SK-N-MC (cell line): Measurements from ENCODE around the gene FIBCD1.

Experiments used
- EZH2 ChIP-seq: fragments of 200-600 bp; sonication (generic); IDR thresholded peaks from one replicate; pipeline ENCODE4 v1.6.1; 2017; ENCODE audit warnings: antibody characterized with exemption
- FOXP2 ChIP-seq: optimal IDR thresholded peaks from 2 replicates; pipeline ENCODE3; 2011; ENCODE audit warnings: mild to moderate bottlenecking, moderate library complexity; ENCODE audit not compliant: insufficient read depth; ENCODE audit errors: extremely low read length, control extremely low read depth
- POLR2AphosphoS5 ChIP-seq: IDR thresholded peaks from 2 replicates; pipeline ENCODE4 v1.6.1; 2012; ENCODE audit warnings: mild to moderate bottlenecking, low read depth, low read length, borderline replicate concordance

GRCh38 chr9:130983359-130983670 lies 44.3 kb upstream of the FIBCD1 start:
- TF ChIP-seq POLR2AphosphoS5 = no peak
- no peak for TF ChIP-seq EZH2
- no peak for TF ChIP-seq FOXP2
